ENCODE results near the gene NLN.
"Not testable (repeated sequence)": the region's sequence is repeated elsewhere in the genome, so short reads cannot be mapped to it uniquely, and the experiment has no call there.

NLN gene
- long read RNA-seq, full-length matches to known transcripts = 92 of 133 reads
- long read RNA-seq, partial matches to known transcripts = 9 of 133 reads
- long read RNA-seq, other reads (novel, unspliced or antisense) = 32 of 133 reads

DNA sequence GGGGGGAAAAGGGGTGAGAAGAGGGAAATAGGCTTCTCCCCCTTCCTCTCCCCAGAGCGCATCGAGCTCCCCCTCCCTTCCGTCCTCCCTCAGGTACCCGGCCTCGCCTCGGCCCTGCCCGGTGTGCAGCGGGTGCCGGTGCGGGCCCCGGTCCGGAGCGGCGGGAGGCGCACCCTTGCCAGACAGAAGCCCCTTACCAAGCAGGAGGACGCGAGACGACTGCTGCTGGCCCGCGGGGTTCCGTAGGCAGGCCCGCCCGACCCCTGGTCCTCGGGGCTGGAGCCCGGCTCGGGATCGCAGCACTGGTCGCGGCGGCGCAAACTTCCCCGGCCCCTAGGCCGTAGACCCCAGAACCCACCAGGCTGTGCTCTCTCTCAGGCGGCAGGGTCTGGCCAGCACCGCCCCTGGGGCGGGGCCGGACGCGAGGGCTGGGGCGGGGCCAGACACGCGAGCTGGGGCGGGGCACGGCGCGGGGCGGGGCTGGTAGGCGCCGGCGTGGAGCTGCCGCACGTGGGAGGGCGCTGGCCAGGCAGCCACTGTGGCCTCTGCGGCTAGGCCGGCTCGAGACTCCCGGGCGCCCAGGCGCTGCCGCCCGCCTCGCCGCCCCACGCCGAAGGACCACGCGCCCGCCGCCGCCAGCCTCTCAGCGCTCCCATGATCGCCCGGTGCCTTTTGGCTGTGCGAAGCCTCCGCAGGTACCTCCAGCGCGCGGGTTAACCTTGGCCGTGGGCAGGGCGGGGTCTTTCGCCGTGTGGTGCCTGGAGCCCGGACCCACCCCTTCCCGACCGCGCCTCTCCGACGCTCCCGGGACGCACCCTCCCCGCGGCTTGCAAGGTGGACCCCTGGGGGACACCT is at the start of gene NLN, which contains the start of gene SGTB:
Gene NLN, plus strand, starts transcription at position 486 of the 855 bp plus-strand sequence. Its CDS starts 169 bp downstream, at position 655.
Gene SGTB, minus strand, starts transcription at position 390 of the 855 bp plus-strand sequence. CDS start 1,302 bp downstream, outside the sequence.
- TF ChIP-seq CTCF (IDR thresholded peaks at IDR 0.05; ENCODE audit: insufficient read depth, low read length) (no peak), POLR2AphosphoS5 (IDR thresholded peaks at IDR 0.05; ENCODE audit: low read depth) (no peak), REST (IDR thresholded peaks at IDR 0.05; ENCODE audit: insufficient replicate concordance, low read depth) (no peak), GABPA (IDR thresholded peaks at IDR 0.05; ENCODE audit: low read depth) (no peak), SPI1 (IDR thresholded peaks at IDR 0.05; ENCODE audit: borderline replicate concordance, low read depth) (no peak)
- no peaks in the 10 kb centered on the region for H3K27me3 ChIP-seq (ENCODE audit: insufficient read depth, poor library complexity, severe bottlenecking)
- H3K4me3 ChIP-seq (replicated peaks; ENCODE audit: insufficient read depth, low read length) = peak within 1 kb of the TSS; percentile 89
- peak in 1 of 2 experiments; percentile 44 for DNase-seq (ENCODE audit: low read depth in 1 of 2, low spot score in 1 of 2)
- H3K27ac ChIP-seq (replicated peaks) = peak within 1 kb of the TSS; percentile 78

DNA sequence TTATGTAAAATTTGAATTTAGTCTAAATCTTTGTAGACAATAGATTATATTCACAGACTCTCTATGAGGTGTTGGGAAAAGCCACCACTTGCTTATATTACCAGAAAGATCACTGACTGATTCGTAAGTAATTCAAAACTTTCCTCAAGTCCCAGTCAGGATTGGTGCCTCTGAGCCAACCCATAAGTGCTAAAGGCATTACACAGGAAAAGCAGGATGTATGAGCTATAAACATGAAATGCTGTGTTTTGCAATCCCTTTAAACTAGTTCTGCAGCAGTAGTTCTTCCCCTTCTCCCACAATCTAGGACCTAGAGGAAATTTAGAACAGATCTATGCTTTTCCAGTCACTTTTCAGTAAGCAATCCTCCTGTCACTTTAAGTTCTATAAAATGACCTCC is 49.2 kb upstream of the NLN start:
- no peak overlapping the region for H3K4me3 ChIP-seq (replicated peaks; ENCODE audit: insufficient read depth, low read length)
- no peaks in the 10 kb centered on the region for H3K27me3 ChIP-seq (ENCODE audit: insufficient read depth, poor library complexity, severe bottlenecking)
- no peak for DNase-seq (ENCODE audit: low read depth in 1 of 2, low spot score in 1 of 2)
- H3K27ac ChIP-seq (replicated peaks) = no peak overlapping the region
- TF ChIP-seq CTCF (IDR thresholded peaks at IDR 0.05; ENCODE audit: insufficient read depth, low read length) (no peak), REST (IDR thresholded peaks at IDR 0.05; ENCODE audit: insufficient replicate concordance, low read depth) (no peak), GABPA (IDR thresholded peaks at IDR 0.05; ENCODE audit: low read depth) (no peak), POLR2AphosphoS5 (IDR thresholded peaks at IDR 0.05; ENCODE audit: low read depth) (no peak), SPI1 (IDR thresholded peaks at IDR 0.05; ENCODE audit: borderline replicate concordance, low read depth) (no peak)

GRCh38 chr5:65674749-65675148 is 47.3 kb upstream of the NLN start:
- TF ChIP-seq SPI1 (IDR thresholded peaks at IDR 0.05; ENCODE audit: borderline replicate concordance, low read depth) (no peak), REST (IDR thresholded peaks at IDR 0.05; ENCODE audit: insufficient replicate concordance, low read depth) (no peak), POLR2AphosphoS5 (IDR thresholded peaks at IDR 0.05; ENCODE audit: low read depth) (no peak), CTCF (IDR thresholded peaks at IDR 0.05; ENCODE audit: insufficient read depth, low read length) (no peak), GABPA (IDR thresholded peaks at IDR 0.05; ENCODE audit: low read depth) (no peak)
- Histone ChIP-seq H3K27me3 (ENCODE audit: insufficient read depth, poor library complexity, severe bottlenecking) (no peaks in the 10 kb centered on the region), H3K27ac (replicated peaks) (no peak overlapping the region), H3K4me3 (replicated peaks; ENCODE audit: insufficient read depth, low read length) (no peak overlapping the region)
- no peak for DNase-seq (ENCODE audit: low read depth in 1 of 2, low spot score in 1 of 2)

- DNase-seq (ENCODE audit: low read depth in 1 of 2, low spot score in 1 of 2) = peak in 1 of 2 experiments; percentile 57
- not testable (repeated sequence) for H3K27ac ChIP-seq (replicated peaks); H3K4me3 ChIP-seq (replicated peaks; ENCODE audit: insufficient read depth, low read length); H3K27me3 ChIP-seq (ENCODE audit: insufficient read depth, poor library complexity, severe bottlenecking)
These were observed 45.9 kb upstream of the NLN start for GRCh38 chr5:65676056-65676455.

Data from HL-60 (cell line).